Omental fat pad (tissue), 4 donors: ENCODE measurements around the gene GPX7. TPM values are rescaled to one million over a fixed set of nuclear protein-coding genes. Genes with fewer than 3 reads are reported as not detected.

Experiments
- ATAC-seq: fragments of 150-250 bp; one replicate; pipeline ENCODE4 v1.9.1; 2016; ENCODE audit warnings: mild to moderate bottlenecking, moderate library complexity; ENCODE audit not compliant: low FRiP score
- DNase-seq: peaks from one replicate; pipeline ENCODE4 v3.0.0-alpha.2; 2019; ENCODE audit warnings: low spot score
- total RNA-seq, 4 donors: library from RNA; depleted of rRNA; stranded (reverse); fragments of >200 nt; gene quantifications; one replicate each; pipeline ENCODE4 v1.1.0, GENCODE V29; 2016
- TF ChIP-seq, protein P1 (sequence below), 3 donors: fragments of 450-650 bp; IDR thresholded peaks; one replicate each; pipeline ENCODE4 v1.5.1; 2016 to 2017; ENCODE audit warnings: antibody characterized with exemption in 3 of 3, mild to moderate bottlenecking in 3 of 3, moderate library complexity in 2 of 3

Gene GPX7
- total RNA-seq, 4 donors from 2014 or later: 8.6 to 23.0 (median 16.3) TPM

DNA sequence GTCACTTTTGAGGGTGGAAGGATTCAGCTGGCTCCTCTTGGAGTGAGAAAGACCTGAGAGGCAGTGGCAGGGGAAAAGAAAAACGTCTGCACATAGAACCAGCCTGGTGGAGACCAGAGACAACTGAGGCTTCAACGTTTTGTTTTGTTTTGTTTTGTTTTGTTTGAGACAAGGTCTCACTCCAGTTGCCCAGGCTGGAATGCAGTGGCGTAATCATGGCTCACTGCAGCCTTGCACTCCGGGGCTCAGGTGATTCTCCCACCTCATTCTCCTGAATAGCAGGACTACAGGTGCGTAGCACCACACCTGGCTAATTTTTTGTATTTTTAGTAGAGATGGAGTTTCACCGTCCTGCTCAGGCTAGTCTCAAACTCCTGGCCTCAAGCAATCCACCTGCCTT lies 43.1 kb downstream of the GPX7 start:
- DNase-seq: no peak
- TF ChIP-seq, protein P1, sequence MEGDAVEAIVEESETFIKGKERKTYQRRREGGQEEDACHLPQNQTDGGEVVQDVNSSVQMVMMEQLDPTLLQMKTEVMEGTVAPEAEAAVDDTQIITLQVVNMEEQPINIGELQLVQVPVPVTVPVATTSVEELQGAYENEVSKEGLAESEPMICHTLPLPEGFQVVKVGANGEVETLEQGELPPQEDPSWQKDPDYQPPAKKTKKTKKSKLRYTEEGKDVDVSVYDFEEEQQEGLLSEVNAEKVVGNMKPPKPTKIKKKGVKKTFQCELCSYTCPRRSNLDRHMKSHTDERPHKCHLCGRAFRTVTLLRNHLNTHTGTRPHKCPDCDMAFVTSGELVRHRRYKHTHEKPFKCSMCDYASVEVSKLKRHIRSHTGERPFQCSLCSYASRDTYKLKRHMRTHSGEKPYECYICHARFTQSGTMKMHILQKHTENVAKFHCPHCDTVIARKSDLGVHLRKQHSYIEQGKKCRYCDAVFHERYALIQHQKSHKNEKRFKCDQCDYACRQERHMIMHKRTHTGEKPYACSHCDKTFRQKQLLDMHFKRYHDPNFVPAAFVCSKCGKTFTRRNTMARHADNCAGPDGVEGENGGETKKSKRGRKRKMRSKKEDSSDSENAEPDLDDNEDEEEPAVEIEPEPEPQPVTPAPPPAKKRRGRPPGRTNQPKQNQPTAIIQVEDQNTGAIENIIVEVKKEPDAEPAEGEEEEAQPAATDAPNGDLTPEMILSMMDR (IDR thresholded peaks at IDR 0.05): no peak
- ATAC-seq: no peak

DNA sequence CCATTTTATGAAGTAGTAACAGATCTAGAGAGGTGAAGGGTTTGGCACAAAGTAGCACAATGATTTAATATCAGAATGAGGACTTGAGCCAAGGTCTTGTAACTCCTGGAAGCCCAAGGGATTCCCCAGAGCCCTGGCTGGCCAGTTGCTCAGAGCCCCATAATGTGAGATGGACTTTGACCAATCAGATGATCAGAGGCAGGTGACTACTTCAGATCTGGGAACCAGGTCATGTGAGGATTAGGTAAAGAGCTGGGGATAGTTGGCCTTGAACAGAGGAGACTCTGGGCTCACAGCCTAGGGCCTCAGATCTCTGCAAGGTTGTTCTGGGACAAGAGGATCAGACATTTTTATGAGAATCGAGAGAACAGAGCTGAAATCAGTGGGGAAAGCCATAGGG lies 49.7 kb downstream of the GPX7 start:
- ATAC-seq (no peak), DNase-seq (no peak)
- TF ChIP-seq, protein P1 (IDR thresholded peaks at IDR 0.05): no peak

- no peak for DNase-seq
- no peak for ATAC-seq
- TF ChIP-seq, protein P1 (IDR thresholded peaks at IDR 0.05): no peak
Observed at GRCh38 chr1:52653207-52653849, 51.2 kb downstream of the GPX7 start.

DNA sequence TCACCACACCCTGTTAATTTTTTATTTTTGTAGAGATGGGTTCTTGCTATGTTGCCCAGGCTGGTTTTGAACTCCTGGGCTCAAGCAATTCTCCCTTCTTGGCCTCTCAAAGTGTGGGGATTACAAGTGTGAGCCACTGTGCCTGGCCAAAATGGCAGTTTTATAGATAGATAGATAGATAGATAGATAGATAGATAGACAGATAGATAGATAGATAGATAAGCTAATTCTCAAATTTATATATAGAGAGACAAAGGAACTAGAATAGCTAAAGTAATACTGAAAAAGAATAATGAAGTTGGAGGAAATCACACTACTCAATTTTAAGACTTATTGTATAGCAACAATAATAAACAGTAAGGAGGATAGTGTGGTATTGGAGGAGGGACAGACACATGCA lies 51.9 kb downstream of the GPX7 start:
- TF ChIP-seq, protein P1 (IDR thresholded peaks at IDR 0.05): no peak
- no peak for ATAC-seq

DNA sequence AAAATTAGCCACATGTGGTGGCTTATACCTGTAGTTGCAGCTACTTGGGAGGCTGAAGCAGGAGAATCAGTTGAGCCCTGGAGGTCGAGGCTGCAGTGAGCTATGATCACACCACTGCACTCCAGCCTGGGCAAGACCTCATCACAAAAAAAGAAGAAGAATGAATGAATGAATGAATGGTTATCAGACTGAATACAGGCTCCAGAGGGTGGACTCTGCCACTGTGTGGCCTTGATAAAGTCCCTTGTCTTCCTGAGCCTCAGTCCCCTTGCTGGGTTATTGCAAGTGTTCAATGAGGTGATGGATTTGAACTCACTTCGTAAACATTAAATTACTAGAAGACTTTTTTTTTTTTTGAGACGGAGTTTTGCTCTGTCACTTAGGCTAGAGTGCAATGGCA lies 55.5 kb downstream of the GPX7 start:
- TF ChIP-seq, protein P1 (IDR thresholded peaks at IDR 0.05): no peak
- no peak for DNase-seq
- ATAC-seq: no peak

More for the DNA sequence above, 51.9 kb downstream of the GPX7 start:
- no peak for DNase-seq

Other genes starting within 250 kb of the GPX7 start
- gene CC2D1B, start 236.2 kb upstream of the GPX7 start, total RNA-seq: 10 to 100 TPM; 23.8 to 33.9 (median 29.9) TPM
- gene ORC1, start 197.9 kb upstream of the GPX7 start, total RNA-seq: 1 to 10 TPM in 2 of 4 donors, under 1 TPM in 2; 0.25 to 1.6 (median 0.92) TPM
- 10 to 100 TPM; 10.7 to 24.0 (median 13.8) TPM for gene PRPF38A, start 197.8 kb upstream of the GPX7 start, total RNA-seq
- 10 to 100 TPM; 26.2 to 56.4 (median 42.4) TPM for gene TUT4, start 49.3 kb upstream of the GPX7 start, total RNA-seq
- not detected for gene SHISAL2A, start 30.8 kb downstream of the GPX7 start, total RNA-seq
- gene COA7, start 96.0 kb downstream of the GPX7 start, total RNA-seq: 10 to 100 TPM in 3 of 4 donors, 1 to 10 TPM in 1; 8.2 to 26.5 (median 14.0) TPM
- gene ZYG11B, start 124.1 kb downstream of the GPX7 start, total RNA-seq: 10 to 100 TPM; 23.4 to 46.2 (median 42.1) TPM
- gene ZYG11A, start 240.4 kb downstream of the GPX7 start, total RNA-seq: under 1 TPM in 1 of 4 donors, not detected in 3; 0.24 TPM